GM23338 (cell line): ENCODE measurements around the gene CHRM4. TPM values are rescaled to one million over a fixed set of nuclear protein-coding genes. Genes with fewer than 3 reads are reported as not detected.

ENCODE experiments used
- ATAC-seq: fragments of 200-7000 bp; cut with Tn5 transposase; 3 replicates; pipeline ENCODE4 v1.9.1; 2020
- DNase-seq: peaks from one replicate; pipeline ENCODE4 v3.0.0-alpha.2; 2015; ENCODE audit warnings: low spot score
- H2AFZ ChIP-seq: fragments of 200-600 bp; sonication (generic); 2 replicates; pipeline ENCODE4 v1.8.0; 2016; ENCODE audit warnings: antibody characterized with exemption, mild to moderate bottlenecking, moderate library complexity
- H3F3A ChIP-seq: fragments of 200-600 bp; sonication (generic); replicated peaks from 2 replicates; pipeline ENCODE4 v1.8.0; 2017; ENCODE audit warnings: antibody characterized with exemption, mixed run types, low read depth
- H3K27ac ChIP-seq: fragments of 200-600 bp; sonication (generic); 2 replicates; pipeline ENCODE4 v1.6.1; 2016; ENCODE audit warnings: low read depth
- H3K27me3 ChIP-seq: fragments of 200-600 bp; sonication (generic); 2 replicates; pipeline ENCODE4 v1.8.0; 2016; ENCODE audit warnings: mild to moderate bottlenecking, mixed run types, moderate library complexity; ENCODE audit not compliant: insufficient read depth
- H3K36me3 ChIP-seq: fragments of 200-600 bp; sonication (generic); 2 replicates; pipeline ENCODE4 v1.8.0; 2016; ENCODE audit warnings: mild to moderate bottlenecking; ENCODE audit not compliant: insufficient read depth
- H3K4me1 ChIP-seq: fragments of 200-600 bp; sonication (generic); 2 replicates; pipeline ENCODE4 v1.8.0; 2016; ENCODE audit warnings: mild to moderate bottlenecking, moderate library complexity; ENCODE audit not compliant: insufficient read depth
- H3K4me2 ChIP-seq: fragments of 200-600 bp; sonication (generic); 2 replicates; pipeline ENCODE4 v1.7.1; 2017; ENCODE audit warnings: mixed run types
- H3K4me3 ChIP-seq: fragments of 200-600 bp; sonication (generic); 2 replicates; pipeline ENCODE4 v1.6.1; 2016; ENCODE audit warnings: mixed run types
- H3K79me2 ChIP-seq: fragments of 200-600 bp; sonication (generic); replicated peaks from 2 replicates; pipeline ENCODE4 v1.8.0; 2017; ENCODE audit warnings: mild to moderate bottlenecking; ENCODE audit not compliant: insufficient read depth
- H3K9me2 ChIP-seq: fragments of 200-600 bp; sonication (generic); 2 replicates; pipeline ENCODE4 v1.8.0; 2017; ENCODE audit not compliant: insufficient read depth
- H4K20me1 ChIP-seq: fragments of 200-600 bp; sonication (generic); replicated peaks from 2 replicates; pipeline ENCODE4 v1.8.0; 2017; ENCODE audit warnings: mild to moderate bottlenecking; ENCODE audit not compliant: insufficient read depth
- H3K27ac Mint-ChIP-seq: 2 replicates; pipeline ENCODE4 v1.8.0; 2020; ENCODE audit warnings: inconsistent platforms, mild to moderate bottlenecking, moderate library complexity, mixed read lengths
- H3K27me3 Mint-ChIP-seq: 3 replicates; pipeline ENCODE4 v1.8.0; 2022; ENCODE audit warnings: low read depth, mild to moderate bottlenecking, moderate library complexity, mixed read lengths, inconsistent platforms; ENCODE audit not compliant: insufficient read depth, poor library complexity
- H3K36me3 Mint-ChIP-seq: 3 replicates; pipeline ENCODE4 v1.8.0; 2021; ENCODE audit warnings: low read depth, mild to moderate bottlenecking, inconsistent platforms, moderate library complexity, mixed read lengths
- H3K4me1 Mint-ChIP-seq: 3 replicates; pipeline ENCODE4 v1.8.0; 2020; ENCODE audit warnings: mild to moderate bottlenecking, inconsistent platforms, mixed read lengths
- H3K4me3 Mint-ChIP-seq: 3 replicates; pipeline ENCODE4 v1.8.0; 2021; ENCODE audit warnings: moderate library complexity, mild to moderate bottlenecking, inconsistent platforms, mixed read lengths
- H3K9me3 Mint-ChIP-seq: 3 replicates; pipeline ENCODE4 v1.8.0; 2020; ENCODE audit warnings: moderate library complexity, mild to moderate bottlenecking, inconsistent platforms, mixed read lengths
- CREB1 ChIP-seq: fragments of 250-450 bp; sonication (Bioruptor Pico); IDR thresholded peaks from 2 replicates; pipeline ENCODE4 v1.5.0; 2020; ENCODE audit warnings: low read depth, mild to moderate bottlenecking, moderate library complexity
- ETS1 ChIP-seq: IDR thresholded peaks from 2 replicates; pipeline ENCODE4 v1.6.1; 2016; ENCODE audit warnings: antibody characterized with exemption
- EZH2 ChIP-seq: fragments of 200-600 bp; sonication (generic); IDR thresholded peaks from one replicate; pipeline ENCODE4 v1.8.0; 2017; ENCODE audit warnings: antibody characterized with exemption, mild to moderate bottlenecking, low read depth; ENCODE audit not compliant: unreplicated experiment
- EZH2phosphoT487 ChIP-seq: fragments of 200-600 bp; sonication (generic); IDR thresholded peaks from one replicate; pipeline ENCODE4 v1.8.1; 2018; ENCODE audit warnings: antibody characterized with exemption; ENCODE audit not compliant: unreplicated experiment
- JUNB ChIP-seq: IDR thresholded peaks from one replicate; pipeline ENCODE4 v1.6.1; 2016; ENCODE audit warnings: antibody characterized with exemption; ENCODE audit not compliant: unreplicated experiment
- NANOG ChIP-seq: IDR thresholded peaks from 2 replicates; pipeline ENCODE4 v1.6.1; 2016; ENCODE audit warnings: antibody characterized with exemption, borderline replicate concordance
- POLR2AphosphoS5 ChIP-seq: IDR thresholded peaks from 2 replicates; pipeline ENCODE4 v1.6.1; 2016; ENCODE audit warnings: antibody characterized with exemption, low read depth
- REST ChIP-seq: IDR thresholded peaks from one replicate; pipeline ENCODE4 v1.6.1; 2018; ENCODE audit warnings: antibody characterized with exemption; ENCODE audit not compliant: unreplicated experiment
- ZNF114 ChIP-seq: fragments of 250-450 bp; sonication (Bioruptor Pico); IDR thresholded peaks from 2 replicates; pipeline ENCODE4 v1.5.0; 2020; ENCODE audit warnings: mild to moderate bottlenecking, moderate library complexity
- ZNF331 ChIP-seq: fragments of 250-450 bp; sonication (Bioruptor Pico); IDR thresholded peaks from 2 replicates; pipeline ENCODE4 v1.5.0; 2020; ENCODE audit warnings: low read depth, mild to moderate bottlenecking, moderate library complexity
- ZNF462 ChIP-seq: fragments of 250-450 bp; sonication (Bioruptor Pico); IDR thresholded peaks from 2 replicates; pipeline ENCODE4 v1.5.0; 2020; ENCODE audit warnings: mild to moderate bottlenecking, moderate library complexity
- polyA plus RNA-seq: library from polyadenylated mRNA; unstranded; fragments of >200 nt; fragmentation: Nextera tagmentation; extraction: Ambion mirVana; gene quantifications from 2 replicates; pipeline ENCODE4 v1.2.1, GENCODE V29; 2016
- total RNA-seq: library from RNA; depleted of rRNA; stranded (reverse); fragments of >200 nt; shearing (Covaris generic); gene quantifications from 2 replicates; pipeline ENCODE4 v1.2.3, GENCODE V29; 2014

The CHRM4 gene
- total and polyA plus RNA-seq, 2 experiments from 2014 or later, result 0.97 TPM; not detected in 1

- TF ChIP-seq POLR2AphosphoS5 (no peak), EZH2phosphoT487 (no peak), JUNB (no peak), CREB1 (CRISPR knock-in tag) (no peak), ZNF462 (CRISPR knock-in tag) (no peak), EZH2 (no peak), NANOG (no peak), ZNF114 (CRISPR knock-in tag) (no peak)
These were observed 25.3 kb downstream of the CHRM4 start (continued) for GRCh38 chr11:46366260-46366659.

GRCh38 chr11:46364791-46365190 is 26.8 kb downstream of the CHRM4 start:
- Mint-ChIP-seq H3K27ac (no peak overlapping the region), H3K27me3 (peaks cover 11% of the 10 kb centered on the region), H3K4me1 (peaks cover 52% of the 10 kb centered on the region), H3K36me3 (peaks cover 22% of the 10 kb centered on the region), H3K4me3 (no peak overlapping the region), H3K9me3 (no peaks in the 10 kb centered on the region)
- Histone ChIP-seq H3K27ac (no peak overlapping the region), H3K9me2 (no peaks in the 10 kb centered on the region), H3K4me1 (peaks cover 21% of the 10 kb centered on the region), H3K27me3 (no peaks in the 10 kb centered on the region), H3K36me3 (no peaks in the 10 kb centered on the region), H3K4me3 (no peak overlapping the region), H3F3A (peaks cover 15% of the 10 kb centered on the region; the same call in 1 of the 2 replicates), H3K79me2 (peaks cover 29% of the 10 kb centered on the region), H3K4me2 (no peak overlapping the region), H2AFZ (no peak overlapping the region), H4K20me1 (peaks cover 18% of the 10 kb centered on the region)
- DNase-seq (no peak), ATAC-seq (no peak)
- TF ChIP-seq ZNF114 (CRISPR knock-in tag) (no peak), CREB1 (CRISPR knock-in tag) (no peak), ZNF331 (CRISPR knock-in tag) (no peak), JUNB (no peak), REST (no peak), ETS1 (no peak), EZH2 (no peak), POLR2AphosphoS5 (no peak)
